Smooth muscle cell (in vitro differentiated cells): Measurements from ENCODE around the gene BBS9. TPM values are rescaled to one million over a fixed set of nuclear protein-coding genes. Genes with fewer than 3 reads are reported as not detected.
A peak's percentile ranks its signal among the peaks of the same experiment; 100 is the strongest.

Source experiments
- DNase-seq: peaks from one replicate; lab custom pipeline; 2025; ENCODE audit not compliant: unreplicated experiment; lab: John Stamatoyannopoulos, UW
- H2AFZ ChIP-seq: fragments of 200-600 bp; sonication (generic); 2 replicates; pipeline ENCODE4 v1.6.0; 2016; ENCODE audit warnings: antibody characterized with exemption, low read depth, mild to moderate bottlenecking
- H3F3A ChIP-seq: fragments of 200-600 bp; sonication (generic); 2 replicates; pipeline ENCODE4 v1.6.0; 2017; ENCODE audit warnings: antibody characterized with exemption, low read depth
- H3K27ac ChIP-seq: fragments of 200-600 bp; sonication (generic); 2 replicates; pipeline ENCODE4 v1.5.1; 2016; ENCODE audit warnings: low read depth, mild to moderate bottlenecking
- H3K27me3 ChIP-seq: fragments of 200-600 bp; sonication (generic); 2 replicates; pipeline ENCODE4 v1.6.1; 2016; ENCODE audit warnings: low read depth, mild to moderate bottlenecking
- H3K36me3 ChIP-seq: fragments of 200-600 bp; sonication (generic); 2 replicates; pipeline ENCODE4 v1.5.1; 2016; ENCODE audit warnings: low read depth
- H3K4me1 ChIP-seq: fragments of 200-600 bp; sonication (generic); 2 replicates; pipeline ENCODE4 v1.5.1; 2016; ENCODE audit warnings: low read depth
- H3K4me2 ChIP-seq: fragments of 200-600 bp; sonication (generic); 2 replicates; pipeline ENCODE4 v1.6.0; 2016; ENCODE audit warnings: mild to moderate bottlenecking
- H3K4me3 ChIP-seq: fragments of 200-600 bp; sonication (generic); 2 replicates; pipeline ENCODE4 v1.5.1; 2016; ENCODE audit warnings: mild to moderate bottlenecking
- H3K79me2 ChIP-seq: fragments of 200-600 bp; sonication (generic); 2 replicates; pipeline ENCODE4 v1.6.0; 2016; ENCODE audit warnings: low read depth, mild to moderate bottlenecking
- H3K9ac ChIP-seq: fragments of 200-600 bp; sonication (generic); 2 replicates; pipeline ENCODE4 v1.6.0; 2016; ENCODE audit warnings: low read depth
- H3K9me3 ChIP-seq: fragments of 200-600 bp; sonication (generic); replicated peaks from 2 replicates; pipeline ENCODE4 v1.5.1; 2016; ENCODE audit warnings: low read depth
- H4K20me1 ChIP-seq: fragments of 200-600 bp; sonication (generic); 2 replicates; pipeline ENCODE4 v1.6.0; 2016; ENCODE audit warnings: low read depth
- WGBS: methylation state at CpG from one replicate; pipeline ENCODE4 v1.1.7; 2016; ENCODE audit warnings: low lambda C conversion rate; 5-methylcytosine and 5-hydroxymethylcytosine counted together
- polyA plus RNA-seq: library from polyadenylated mRNA; unstranded; fragments of >200 nt; fragmentation: Nextera tagmentation; extraction: Ambion mirVana; gene quantifications from 2 replicates; pipeline ENCODE4 v1.2.1, GENCODE V29; 2016
- total RNA-seq: library from RNA; depleted of rRNA; stranded (reverse); fragments of >200 nt; gene quantifications from 2 replicates; pipeline ENCODE4 v1.2.3, GENCODE V29; 2014
- TF ChIP-seq, protein P1 (sequence below): fragments of 200-600 bp; sonication (generic); IDR thresholded peaks from 2 replicates; pipeline ENCODE4 v1.5.1; 2017; ENCODE audit warnings: borderline replicate concordance, mild to moderate bottlenecking, antibody characterized with exemption; ENCODE audit not compliant: insufficient read depth, poor library complexity, severe bottlenecking

BBS9 gene
- total and polyA plus RNA-seq, 2 experiments from 2014 or later = 12.8 to 19.6 TPM

DNA sequence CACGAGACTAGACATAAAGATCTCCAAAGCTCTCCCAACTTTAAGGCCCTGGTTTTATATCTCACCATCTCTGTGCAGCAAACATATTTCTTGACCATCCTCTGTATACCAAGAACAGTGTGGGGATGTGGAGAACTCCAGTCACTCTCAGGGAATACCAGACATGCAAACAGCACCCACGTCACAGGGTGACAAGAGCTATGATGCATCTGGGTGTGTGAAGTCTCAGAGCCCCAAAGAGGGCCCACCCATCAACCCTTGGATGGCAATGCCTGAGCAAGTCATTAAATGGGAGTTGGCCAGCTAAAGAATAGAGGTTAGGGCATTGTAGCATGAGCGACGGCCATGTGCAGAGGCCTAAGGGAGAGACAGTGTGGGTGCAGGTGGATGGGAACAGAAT is 402.5 kb downstream of the BBS9 start:
- no peaks in the 10 kb centered on the region for H3K9me3 ChIP-seq
- no peak overlapping the region for H3K4me2 ChIP-seq
- H3K27me3 ChIP-seq = no peaks in the 10 kb centered on the region
- H3K27ac ChIP-seq = no peak overlapping the region
- 95% methylated on average over 4 of the region's 4 CpGs for WGBS
- H3K79me2 ChIP-seq = no peaks in the 10 kb centered on the region
- TF ChIP-seq, protein P1, sequence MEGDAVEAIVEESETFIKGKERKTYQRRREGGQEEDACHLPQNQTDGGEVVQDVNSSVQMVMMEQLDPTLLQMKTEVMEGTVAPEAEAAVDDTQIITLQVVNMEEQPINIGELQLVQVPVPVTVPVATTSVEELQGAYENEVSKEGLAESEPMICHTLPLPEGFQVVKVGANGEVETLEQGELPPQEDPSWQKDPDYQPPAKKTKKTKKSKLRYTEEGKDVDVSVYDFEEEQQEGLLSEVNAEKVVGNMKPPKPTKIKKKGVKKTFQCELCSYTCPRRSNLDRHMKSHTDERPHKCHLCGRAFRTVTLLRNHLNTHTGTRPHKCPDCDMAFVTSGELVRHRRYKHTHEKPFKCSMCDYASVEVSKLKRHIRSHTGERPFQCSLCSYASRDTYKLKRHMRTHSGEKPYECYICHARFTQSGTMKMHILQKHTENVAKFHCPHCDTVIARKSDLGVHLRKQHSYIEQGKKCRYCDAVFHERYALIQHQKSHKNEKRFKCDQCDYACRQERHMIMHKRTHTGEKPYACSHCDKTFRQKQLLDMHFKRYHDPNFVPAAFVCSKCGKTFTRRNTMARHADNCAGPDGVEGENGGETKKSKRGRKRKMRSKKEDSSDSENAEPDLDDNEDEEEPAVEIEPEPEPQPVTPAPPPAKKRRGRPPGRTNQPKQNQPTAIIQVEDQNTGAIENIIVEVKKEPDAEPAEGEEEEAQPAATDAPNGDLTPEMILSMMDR = no peak
- H3F3A ChIP-seq = peaks cover 13% of the 10 kb centered on the region
- peaks cover 7% of the 10 kb centered on the region for H3K4me1 ChIP-seq
- H4K20me1 ChIP-seq = no peaks in the 10 kb centered on the region
- no peaks in the 10 kb centered on the region for H3K36me3 ChIP-seq
- no peak overlapping the region for H3K9ac ChIP-seq
- DNase-seq = no peak
- H2AFZ ChIP-seq = no peak overlapping the region
- H3K4me3 ChIP-seq = no peak overlapping the region

DNA sequence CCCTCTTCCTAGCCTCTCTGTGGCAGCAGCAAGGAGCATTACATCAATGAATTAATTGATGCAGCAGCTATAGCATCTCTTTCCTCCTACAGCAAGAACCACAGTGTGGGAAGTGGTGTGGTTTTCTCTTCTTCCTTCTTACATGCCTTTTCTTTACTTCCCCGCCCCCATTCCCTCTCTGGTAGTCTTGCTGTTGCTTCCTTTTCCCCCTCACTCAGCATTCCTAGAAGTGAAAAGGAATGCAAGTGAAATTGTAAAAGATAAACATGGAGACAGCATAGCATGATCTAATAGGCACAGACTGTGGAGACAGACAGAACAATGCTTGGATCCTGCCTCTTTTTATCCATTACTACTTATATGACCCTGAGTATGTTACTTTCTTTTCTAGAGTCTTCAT is 405.5 kb downstream of the BBS9 start:
- peak overlapping the region; percentile 37 for H3K4me2 ChIP-seq
- H3K4me1 ChIP-seq = no peaks in the 10 kb centered on the region
- H3K79me2 ChIP-seq = no peaks in the 10 kb centered on the region
- no peaks in the 10 kb centered on the region for H4K20me1 ChIP-seq
- H3F3A ChIP-seq = peaks cover 5% of the 10 kb centered on the region
- TF ChIP-seq, protein P1 = no peak
- no peaks in the 10 kb centered on the region for H3K27me3 ChIP-seq
- H3K36me3 ChIP-seq = no peaks in the 10 kb centered on the region
- H3K27ac ChIP-seq = peak overlapping the region; percentile 45
- H3K9ac ChIP-seq = no peak overlapping the region
- DNase-seq = no peak
- H3K9me3 ChIP-seq = no peaks in the 10 kb centered on the region
- 17% methylated on average over 1 of the region's 1 CpG for WGBS
- H3K4me3 ChIP-seq = no peak overlapping the region
- H2AFZ ChIP-seq = no peak overlapping the region

DNA sequence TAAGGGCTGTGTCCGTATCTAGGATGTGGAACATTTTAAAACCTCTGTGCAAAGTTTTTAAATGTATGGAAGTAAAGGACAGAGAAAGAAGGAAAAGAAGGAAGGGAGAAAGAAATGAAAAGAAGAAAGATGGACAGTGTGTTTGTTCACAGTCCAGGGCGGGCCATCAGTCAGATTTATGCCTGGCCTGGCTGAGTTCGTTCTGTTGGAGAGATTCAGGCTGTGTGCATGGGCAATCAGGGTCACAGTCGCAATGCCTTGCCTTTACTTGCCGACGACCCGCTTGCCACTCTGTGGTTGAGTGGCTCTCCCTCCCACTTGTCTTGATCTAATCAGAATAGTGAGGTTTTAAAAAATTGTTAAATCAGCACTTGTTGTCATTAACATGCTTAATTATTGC is 406.6 kb downstream of the BBS9 start:
- Histone ChIP-seq H3K27me3 (no peaks in the 10 kb centered on the region), H3K4me1 (no peaks in the 10 kb centered on the region), H3K36me3 (no peaks in the 10 kb centered on the region), H3F3A (peaks cover 5% of the 10 kb centered on the region), H3K9me3 (no peaks in the 10 kb centered on the region), H3K27ac (no peak overlapping the region), H3K4me2 (no peak overlapping the region), H3K79me2 (no peaks in the 10 kb centered on the region), H4K20me1 (no peaks in the 10 kb centered on the region), H3K4me3 (no peak overlapping the region), H3K9ac (no peak overlapping the region), H2AFZ (no peak overlapping the region)
- WGBS = 86% methylated on average over 7 of the region's 7 CpGs
- DNase-seq = no peak
- TF ChIP-seq, protein P1 = no peak

DNA sequence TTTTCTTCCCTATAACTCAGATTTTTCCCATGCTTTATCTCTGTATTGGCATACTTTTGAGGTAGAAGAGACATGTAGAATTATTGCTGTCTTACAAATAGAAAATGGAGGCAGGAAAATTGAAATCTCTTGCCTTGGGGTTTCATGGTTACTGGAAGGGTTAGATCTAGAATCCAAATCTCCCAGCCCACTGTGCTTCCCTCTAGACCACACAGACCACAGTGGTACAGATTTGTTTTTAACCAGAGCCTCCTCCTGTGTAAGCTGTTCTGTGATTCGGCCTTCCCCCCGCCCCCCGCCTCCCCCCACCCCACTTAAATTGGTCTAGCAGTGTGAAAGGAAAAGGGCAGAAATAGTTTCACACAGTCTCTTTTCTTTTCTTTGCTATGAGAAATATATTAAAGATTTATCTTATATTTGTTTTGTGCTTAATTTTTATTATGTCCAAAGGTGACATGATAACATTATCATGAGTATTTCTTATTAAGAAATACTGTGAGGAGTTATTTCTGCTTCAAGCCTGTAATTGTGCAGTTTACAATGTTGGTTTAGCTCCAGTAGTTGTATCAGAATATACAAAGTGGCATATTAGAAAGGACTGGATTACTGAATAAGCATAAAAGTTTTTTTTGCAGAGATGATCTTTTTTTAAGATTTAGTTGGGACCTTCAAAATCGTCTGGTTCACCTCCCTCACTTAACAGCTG is 407.2 kb downstream of the BBS9 start:
- TF ChIP-seq, protein P1 = no peak
- H3K27me3 ChIP-seq = no peaks in the 10 kb centered on the region
- no peak for DNase-seq
- WGBS = 59% methylated on average over 4 of the region's 4 CpGs
- H3K9ac ChIP-seq = no peak overlapping the region
- no peaks in the 10 kb centered on the region for H3K36me3 ChIP-seq
- H3K79me2 ChIP-seq = no peaks in the 10 kb centered on the region
- H3F3A ChIP-seq = peaks cover 5% of the 10 kb centered on the region
- no peaks in the 10 kb centered on the region for H3K9me3 ChIP-seq
- H4K20me1 ChIP-seq = no peaks in the 10 kb centered on the region
- no peak overlapping the region for H3K27ac ChIP-seq
- no peak overlapping the region for H3K4me2 ChIP-seq
- H3K4me3 ChIP-seq = no peak overlapping the region
- H3K4me1 ChIP-seq = no peaks in the 10 kb centered on the region
- no peak overlapping the region for H2AFZ ChIP-seq
